22Rv1 (cell line): ENCODE data around the gene ARHGAP18.

Experiments
- H3K27ac ChIP-seq: fragments of 450-650 bp; 2 replicates; pipeline ENCODE4 v1.5.1; 2017
- CTCF ChIP-seq: fragments of 450-650 bp; IDR thresholded peaks from 2 replicates; pipeline ENCODE4 v1.5.1; 2017; ENCODE audit warnings: mild to moderate bottlenecking
- ZFX ChIP-seq: fragments of 450-650 bp; IDR thresholded peaks from 2 replicates; pipeline ENCODE4 v1.6.1; 2017; ENCODE audit warnings: antibody characterized with exemption, borderline replicate concordance

The ARHGAP18 gene

GRCh38 chr6:129691043-129691640 lies 18.8 kb downstream of the ARHGAP18 start:
- no peak for TF ChIP-seq CTCF
- no peak for TF ChIP-seq ZFX
- H3K27ac ChIP-seq: no peak overlapping the region

DNA sequence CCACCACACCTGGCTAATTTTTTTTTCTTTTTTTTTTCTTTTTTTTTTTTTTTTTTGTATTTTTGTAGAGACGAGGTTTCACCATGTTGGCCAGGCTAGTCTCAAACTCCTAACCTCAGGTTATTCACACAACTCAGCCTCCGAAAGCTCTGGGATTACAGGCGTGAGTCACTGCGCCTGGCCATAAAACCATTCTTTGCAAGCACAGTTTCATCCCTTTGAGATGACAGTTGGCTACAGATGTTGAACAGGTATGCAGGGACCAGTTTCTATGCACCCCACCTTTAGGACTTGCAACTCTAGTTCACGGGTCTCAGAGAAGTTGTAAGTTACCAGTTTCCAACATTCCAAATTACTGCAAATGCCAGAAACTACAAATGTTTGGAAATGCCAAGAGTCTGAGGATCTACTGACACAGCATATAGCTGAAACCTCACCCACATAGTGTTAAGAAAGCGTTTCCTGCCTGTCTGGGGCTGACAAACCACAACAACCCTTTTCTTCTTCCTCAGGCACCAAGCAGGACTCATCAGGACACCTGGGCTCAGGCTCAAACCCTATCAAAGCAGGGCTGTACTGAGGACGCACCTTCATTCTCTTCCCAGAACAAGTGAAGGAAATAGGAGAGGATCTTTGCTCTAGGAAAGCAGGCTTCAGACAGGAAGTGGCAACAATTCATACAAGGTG lies 22.9 kb downstream of the ARHGAP18 start:
- no peak overlapping the region for H3K27ac ChIP-seq
- TF ChIP-seq ZFX (no peak), CTCF (no peak)

DNA sequence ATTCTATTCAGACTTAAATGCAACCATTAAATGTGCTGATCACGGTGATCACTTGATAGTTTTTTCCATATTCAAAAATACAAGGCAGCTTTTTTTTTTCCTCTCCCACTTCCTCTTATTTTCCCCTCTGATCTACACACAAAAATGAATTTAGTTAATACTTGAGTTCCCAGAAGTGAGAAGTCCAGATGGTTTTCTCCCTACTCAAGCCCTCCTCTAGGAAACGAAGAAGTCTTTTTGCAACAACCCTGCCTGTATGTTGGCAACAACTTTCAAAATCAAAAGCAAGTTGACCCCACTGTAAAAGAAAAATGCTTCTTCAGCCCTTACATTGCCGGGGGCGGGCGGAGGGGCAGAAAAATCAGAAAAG lies 24.3 kb downstream of the ARHGAP18 start:
- H3K27ac ChIP-seq: no peak overlapping the region
- TF ChIP-seq ZFX: no peak
- no peak for TF ChIP-seq CTCF

GRCh38 chr6:129684903-129685661 lies 24.9 kb downstream of the ARHGAP18 start:
- H3K27ac ChIP-seq: no peak overlapping the region
- no peak for TF ChIP-seq CTCF
- no peak for TF ChIP-seq ZFX

- H3K27ac ChIP-seq: no peak overlapping the region
- TF ChIP-seq ZFX (no peak), CTCF (no peak)
Measured at GRCh38 chr6:129684323-129684884, 25.6 kb downstream of the ARHGAP18 start.

GRCh38 chr6:129683601-129684322 lies 26.2 kb downstream of the ARHGAP18 start:
- H3K27ac ChIP-seq: no peak overlapping the region
- TF ChIP-seq CTCF (no peak), ZFX (no peak)

GRCh38 chr6:129681913-129682205 lies 28.1 kb downstream of the ARHGAP18 start:
- no peak overlapping the region for H3K27ac ChIP-seq
- no peak for TF ChIP-seq CTCF
- TF ChIP-seq ZFX: no peak
